Amniotic epithelial cell (primary cell): ENCODE results near the gene MACROD2.
A peak's percentile ranks its signal among the peaks of the same experiment; 100 is the strongest.

Source experiments
- DNase-seq: peaks from one replicate; pipeline ENCODE4 v3.0.0-alpha.2; 2010; ENCODE audit warnings: low read depth

MACROD2 gene

DNA sequence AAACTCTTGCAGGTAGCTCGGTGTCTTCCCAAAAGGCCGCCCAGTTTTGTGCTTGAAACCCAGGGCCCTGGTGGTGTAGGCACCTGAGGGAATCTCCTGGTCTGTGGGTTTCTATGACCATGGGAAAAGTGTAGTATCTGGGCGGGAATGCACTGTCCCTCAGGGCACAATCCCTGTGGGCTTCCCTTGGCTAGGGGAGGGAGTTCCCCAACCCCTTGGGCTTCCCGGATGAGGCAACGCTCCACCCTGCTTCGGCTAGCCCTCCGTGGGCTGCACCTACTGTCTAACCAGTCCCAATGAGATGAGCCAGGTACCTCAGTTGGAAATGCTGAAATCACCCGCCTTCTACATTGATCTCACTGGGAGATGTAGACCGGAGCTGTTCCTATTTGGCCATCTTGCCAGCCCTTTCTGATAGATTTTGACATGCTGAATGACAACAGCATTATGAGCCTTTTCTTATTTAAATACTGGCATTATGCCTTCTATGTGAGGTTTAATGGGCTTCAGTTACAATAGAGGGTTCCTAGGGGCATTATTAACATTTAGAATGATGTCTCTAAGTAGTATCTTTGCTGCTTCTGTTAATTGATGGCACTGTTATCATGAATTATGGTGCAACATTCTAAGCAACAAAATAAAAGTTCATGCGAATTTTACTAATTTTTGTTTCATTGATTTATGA lies 475.8 kb downstream of the MACROD2 start:
- no peak for DNase-seq

DNA sequence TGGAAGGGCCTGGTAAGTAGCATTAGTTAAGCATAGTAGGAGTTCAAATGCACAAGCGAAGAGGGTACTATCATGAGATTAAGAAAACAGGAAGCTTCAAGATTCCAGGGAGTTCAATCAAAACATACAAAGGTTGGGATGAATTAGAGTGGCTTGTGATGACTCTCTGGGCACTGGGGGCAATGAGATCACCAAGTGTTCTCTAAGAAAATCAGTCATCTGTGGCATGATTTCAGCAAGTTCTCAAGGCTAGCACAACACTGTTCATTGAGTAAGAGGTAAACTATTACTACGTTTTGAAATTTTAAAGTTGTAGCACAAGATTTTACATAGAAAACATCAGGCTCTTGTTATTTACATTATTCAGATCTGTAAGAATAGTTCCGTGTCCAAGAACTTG lies 481.8 kb downstream of the MACROD2 start:
- DNase-seq, result peak; percentile 93

DNA sequence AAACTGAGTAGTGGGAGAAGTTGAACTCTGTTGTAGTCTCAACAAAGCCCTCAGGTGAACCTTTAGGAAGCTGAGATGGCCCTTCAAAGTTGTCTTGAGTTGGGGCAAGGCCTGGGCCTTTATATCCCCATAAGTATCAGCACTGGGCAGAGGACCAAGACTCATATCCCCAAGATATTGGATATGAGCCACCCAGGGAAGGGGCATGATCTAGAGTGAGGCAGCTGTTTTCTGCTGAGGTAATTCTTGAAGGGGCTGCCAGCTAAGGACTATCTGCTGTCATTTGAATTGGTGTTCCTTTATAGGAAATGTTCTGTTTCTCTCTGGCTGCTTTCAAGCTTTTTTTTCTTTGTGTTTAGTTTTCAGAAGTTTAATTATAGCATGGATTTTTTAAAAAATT lies 482.8 kb downstream of the MACROD2 start:
- DNase-seq, result no peak

- DNase-seq, result peak; percentile 88
Measured at GRCh38 chr20:14481863-14482262, 486.5 kb downstream of the MACROD2 start.

GRCh38 chr20:14488212-14488611 lies 492.9 kb downstream of the MACROD2 start:
- DNase-seq, result no peak

GRCh38 chr20:14488756-14489479 lies 493.6 kb downstream of the MACROD2 start:
- DNase-seq, result no peak

DNA sequence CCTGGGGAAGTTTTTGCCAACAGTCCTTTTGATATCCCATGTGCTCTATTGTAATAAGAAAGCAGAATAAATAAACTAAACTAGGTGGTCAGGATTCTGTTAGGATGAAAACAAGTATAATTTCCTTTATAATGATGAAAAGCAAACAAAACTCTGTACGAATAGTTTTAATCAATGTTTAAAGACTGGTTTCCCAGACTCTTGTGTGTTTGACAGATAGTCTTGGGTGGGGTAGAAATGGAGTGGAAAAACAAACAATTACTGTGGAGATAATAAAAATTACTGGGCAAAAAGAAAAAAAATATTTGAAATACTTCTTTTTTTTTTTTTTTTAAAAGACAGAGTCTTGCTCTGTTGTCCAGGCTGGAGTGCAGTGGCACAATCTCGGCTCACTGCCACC lies 494.2 kb downstream of the MACROD2 start:
- DNase-seq, result no peak

- no peak for DNase-seq
Measured at GRCh38 chr20:14491436-14491835, 496.1 kb downstream of the MACROD2 start.

GRCh38 chr20:14493408-14493807 lies 498.1 kb downstream of the MACROD2 start:
- no peak for DNase-seq

DNA sequence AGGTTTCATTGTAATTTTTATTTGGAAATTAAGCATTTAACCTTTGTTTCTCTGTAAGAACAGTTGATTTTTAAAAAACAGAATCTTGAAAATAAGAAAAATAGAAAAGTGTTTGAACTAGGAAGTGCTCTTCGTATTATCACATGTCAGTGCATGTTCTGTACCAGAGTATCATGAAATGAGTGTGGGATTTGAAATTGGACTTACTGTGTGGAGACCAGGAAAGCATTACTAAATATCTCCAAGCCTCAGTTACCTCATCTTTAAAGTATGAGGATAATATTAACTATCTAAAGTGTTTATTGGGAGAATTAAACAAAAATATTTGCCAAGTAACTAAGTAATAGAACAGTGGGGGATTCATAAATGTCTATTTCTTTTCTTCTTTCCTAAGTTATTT lies 499.0 kb downstream of the MACROD2 start:
- no peak for DNase-seq

GRCh38 chr20:14495066-14495465 lies 499.8 kb downstream of the MACROD2 start:
- no peak for DNase-seq

DNA sequence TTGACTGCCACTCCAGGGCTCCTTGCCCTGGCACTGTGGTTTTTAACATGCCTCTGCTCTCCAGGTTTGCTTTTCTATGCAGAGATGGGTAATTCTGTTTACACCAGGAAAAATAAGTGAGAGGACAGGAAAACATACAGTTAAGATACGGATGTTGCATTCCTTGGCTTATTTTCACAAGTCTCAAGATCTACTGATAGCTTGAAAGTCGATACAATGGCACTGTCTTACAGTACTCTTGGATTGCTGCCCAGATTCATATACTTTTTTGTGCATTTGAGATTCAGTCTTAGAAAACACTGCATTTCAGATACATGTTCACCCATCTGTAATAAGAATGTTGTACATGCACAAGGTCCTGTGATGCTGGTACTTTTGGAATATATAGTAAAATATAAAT lies 501.7 kb downstream of the MACROD2 start:
- no peak for DNase-seq

DNA sequence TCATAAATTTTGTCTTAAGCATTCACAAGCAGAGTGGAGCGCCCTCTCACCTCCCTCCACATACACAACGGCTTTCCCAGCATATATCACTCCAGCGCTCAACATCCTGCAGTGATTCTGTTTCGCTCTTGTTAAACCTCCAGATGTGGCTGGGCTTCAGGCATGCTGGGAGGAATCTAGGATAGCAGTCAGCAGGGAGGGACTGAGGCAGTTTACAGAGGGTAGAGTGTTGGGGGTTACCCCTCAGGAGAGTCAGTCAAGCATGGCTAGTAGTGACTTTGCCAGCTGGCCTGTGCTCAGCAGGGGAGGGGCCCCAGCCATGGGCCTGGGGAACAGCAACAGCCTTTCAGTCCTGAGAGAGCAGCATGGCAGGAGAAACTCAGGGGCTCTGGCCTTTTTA lies 503.5 kb downstream of the MACROD2 start:
- DNase-seq, result peak; percentile 15

- DNase-seq, result no peak
Measured at GRCh38 chr20:14505476-14505875, 510.2 kb downstream of the MACROD2 start.

- DNase-seq, result peak; percentile 49
Measured at GRCh38 chr20:14507711-14508110, 512.4 kb downstream of the MACROD2 start.

- no peak for DNase-seq
Measured at GRCh38 chr20:14510341-14510740, 515.0 kb downstream of the MACROD2 start.

GRCh38 chr20:14512839-14513238 lies 517.5 kb downstream of the MACROD2 start:
- peak; percentile 20 for DNase-seq

- DNase-seq, result peak; percentile 68
Measured at GRCh38 chr20:14518648-14519047, 523.3 kb downstream of the MACROD2 start.

DNA sequence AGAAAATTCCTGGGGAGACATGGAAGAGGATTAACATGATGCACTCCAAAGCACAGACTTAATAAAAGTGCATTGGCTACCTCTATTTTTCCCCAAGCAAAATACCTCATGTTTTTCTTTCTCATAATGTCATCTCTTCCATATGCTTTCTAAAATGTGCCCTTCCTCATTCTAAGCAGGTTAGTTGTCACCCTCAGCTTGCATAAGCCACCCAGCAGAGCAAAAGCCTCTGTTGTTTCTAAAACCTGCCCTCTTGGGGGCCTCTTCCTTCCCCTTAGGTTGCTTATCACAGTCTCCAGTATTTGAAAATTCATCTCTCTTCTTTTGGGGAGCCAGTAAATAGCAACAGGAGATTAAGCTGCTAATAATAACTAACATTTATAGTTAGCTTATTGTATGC lies 525.7 kb downstream of the MACROD2 start:
- DNase-seq, result no peak

- DNase-seq, result peak; percentile 61
Measured at GRCh38 chr20:14521436-14521835, 526.1 kb downstream of the MACROD2 start.

- DNase-seq, result no peak
Measured at GRCh38 chr20:14522595-14522994, 527.3 kb downstream of the MACROD2 start.

DNA sequence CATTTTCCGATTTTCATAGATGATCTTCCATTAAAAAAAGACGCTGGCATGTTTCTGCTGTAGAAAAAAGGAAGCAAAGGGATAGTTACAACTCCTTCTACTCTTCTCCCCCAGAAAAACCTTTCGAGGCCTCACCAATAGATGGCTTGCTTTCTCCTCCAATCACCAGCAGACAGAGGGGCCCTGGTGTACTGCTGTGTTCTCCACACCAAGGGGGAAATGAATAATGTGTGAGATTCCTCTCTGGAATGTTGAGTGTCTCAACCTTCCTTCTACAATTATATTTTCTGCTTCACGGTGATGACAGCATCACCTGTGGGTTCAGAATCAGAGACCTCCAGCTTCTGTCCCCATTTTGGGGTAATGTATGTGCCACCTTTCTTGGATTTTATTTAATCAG lies 527.8 kb downstream of the MACROD2 start:
- peak; percentile 34 for DNase-seq

GRCh38 chr20:14525426-14525825 lies 530.1 kb downstream of the MACROD2 start:
- DNase-seq, result no peak

DNA sequence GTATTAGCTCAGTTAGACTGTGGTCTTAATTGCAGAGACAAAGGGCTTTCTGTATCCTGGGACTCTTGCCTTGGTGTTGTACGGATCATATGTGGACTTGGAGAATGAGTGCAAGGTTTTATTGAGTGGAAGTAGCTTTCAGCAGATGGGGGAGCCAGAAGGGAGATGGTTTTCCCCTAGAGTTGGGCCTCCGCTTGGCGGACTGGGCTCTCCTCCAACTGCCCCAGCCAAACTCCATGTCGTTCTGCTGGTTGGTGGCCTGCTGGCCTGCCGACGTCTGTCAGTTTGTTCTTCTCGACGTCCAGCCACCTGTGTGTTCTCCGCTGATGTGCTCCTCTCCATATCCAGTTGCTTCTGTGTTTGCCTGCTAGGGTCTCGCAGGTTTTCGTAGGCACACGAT lies 531.6 kb downstream of the MACROD2 start:
- DNase-seq, result no peak
